HG03135 (cell line): ENCODE data around the gene KLK2.

ENCODE experiments used
- ATAC-seq: cut with Tn5 transposase; IDR thresholded peaks from one replicate; pipeline ENCODE4 v1.9.1; 2021; ENCODE audit warnings: mild to moderate bottlenecking, moderate library complexity; ENCODE audit not compliant: unreplicated experiment

KLK2 gene

DNA sequence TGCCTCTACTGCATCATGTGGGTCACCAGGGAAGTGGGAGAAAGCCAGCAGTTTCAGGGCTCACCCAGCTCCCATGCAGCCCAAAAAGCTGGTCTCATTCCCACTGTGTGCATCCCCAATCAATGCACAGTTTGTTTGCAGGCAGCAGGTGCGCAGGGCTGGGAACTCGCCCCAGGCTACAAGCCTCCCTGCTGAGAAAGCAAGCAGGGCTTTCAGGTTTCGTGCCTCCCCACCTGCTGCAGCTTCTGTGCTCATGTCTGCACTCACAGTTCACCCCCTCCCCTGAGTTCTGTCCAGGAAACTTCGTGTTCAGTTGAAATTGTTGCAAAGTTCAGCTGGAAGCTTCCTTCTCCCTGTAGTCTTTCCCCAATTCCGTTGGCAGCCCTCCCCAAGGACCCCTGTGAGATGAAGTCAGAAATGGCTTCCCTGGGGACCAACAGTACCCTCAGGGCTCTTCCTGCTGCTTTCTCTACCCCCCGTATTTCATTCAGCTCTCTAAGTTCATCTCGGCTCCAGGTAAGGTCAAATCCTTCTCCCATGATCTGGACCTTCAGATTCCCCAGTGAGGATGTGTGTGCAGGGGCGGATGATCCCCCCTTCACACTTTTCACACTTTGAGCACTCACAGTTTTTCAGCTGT is 28.8 kb upstream of the KLK2 start:
- ATAC-seq = no peak

DNA sequence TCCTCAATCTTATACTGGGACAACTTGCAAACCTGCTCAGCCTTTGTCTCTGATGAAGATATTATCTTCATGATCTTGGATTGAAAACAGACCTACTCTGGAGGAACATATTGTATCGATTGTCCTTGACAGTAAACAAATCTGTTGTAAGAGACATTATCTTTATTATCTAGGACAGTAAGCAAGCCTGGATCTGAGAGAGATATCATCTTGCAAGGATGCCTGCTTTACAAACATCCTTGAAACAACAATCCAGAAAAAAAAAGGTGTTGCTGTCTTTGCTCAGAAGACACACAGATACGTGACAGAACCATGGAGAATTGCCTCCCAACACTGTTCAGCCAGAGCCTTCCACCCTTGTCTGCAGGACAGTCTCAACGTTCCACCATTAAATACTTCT is 22.5 kb upstream of the KLK2 start:
- no peak for ATAC-seq

DNA sequence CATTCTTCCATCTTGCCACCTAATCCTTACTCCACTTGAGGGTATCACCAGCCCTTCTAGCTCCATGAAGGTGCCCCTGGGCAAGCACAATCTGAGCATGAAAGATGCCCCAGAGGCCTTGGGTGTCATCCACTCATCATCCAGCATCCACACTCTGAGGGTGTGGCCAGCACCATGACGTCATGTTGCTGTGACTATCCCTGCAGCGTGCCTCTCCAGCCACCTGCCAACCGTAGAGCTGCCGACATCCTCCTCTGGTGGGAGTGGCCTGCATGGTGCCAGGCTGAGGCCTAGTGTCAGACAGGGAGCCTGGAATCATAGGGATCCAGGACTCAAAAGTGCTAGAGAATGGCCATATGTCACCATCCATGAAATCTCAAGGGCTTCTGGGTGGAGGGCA is 21.6 kb upstream of the KLK2 start:
- ATAC-seq = no peak

DNA sequence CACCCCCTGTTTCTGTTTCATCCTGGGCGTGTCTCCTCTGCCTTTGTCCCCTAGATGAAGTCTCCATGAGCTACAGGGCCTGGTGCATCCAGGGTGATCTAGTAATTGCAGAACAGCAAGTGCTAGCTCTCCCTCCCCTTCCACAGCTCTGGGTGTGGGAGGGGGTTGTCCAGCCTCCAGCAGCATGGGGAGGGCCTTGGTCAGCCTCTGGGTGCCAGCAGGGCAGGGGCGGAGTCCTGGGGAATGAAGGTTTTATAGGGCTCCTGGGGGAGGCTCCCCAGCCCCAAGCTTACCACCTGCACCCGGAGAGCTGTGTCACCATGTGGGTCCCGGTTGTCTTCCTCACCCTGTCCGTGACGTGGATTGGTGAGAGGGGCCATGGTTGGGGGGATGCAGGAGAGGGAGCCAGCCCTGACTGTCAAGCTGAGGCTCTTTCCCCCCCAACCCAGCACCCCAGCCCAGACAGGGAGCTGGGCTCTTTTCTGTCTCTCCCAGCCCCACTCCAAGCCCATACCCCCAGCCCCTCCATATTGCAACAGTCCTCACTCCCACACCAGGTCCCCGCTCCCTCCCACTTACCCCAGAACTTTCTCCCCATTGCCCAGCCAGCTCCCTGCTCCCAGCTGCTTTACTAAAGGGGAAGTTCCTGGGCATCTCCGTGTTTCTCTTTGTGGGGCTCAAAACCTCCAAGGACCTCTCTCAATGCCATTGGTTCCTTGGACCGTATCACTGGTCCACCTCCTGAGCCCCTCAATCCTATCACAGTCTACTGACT is 18.4 kb upstream of the KLK2 start, which contains the start of gene KLK3:
Gene KLK3, plus strand, starts transcription at position 280 of the 775 bp plus-strand sequence. Its CDS starts 41 bp downstream, at position 321.
- ATAC-seq = no peak

- no peak for ATAC-seq
Measured at GRCh38 chr19:50857366-50857765, 15.9 kb upstream of the KLK2 start.

- no peak for ATAC-seq
Measured at GRCh38 chr19:50858886-50859285, 14.4 kb upstream of the KLK2 start.

DNA sequence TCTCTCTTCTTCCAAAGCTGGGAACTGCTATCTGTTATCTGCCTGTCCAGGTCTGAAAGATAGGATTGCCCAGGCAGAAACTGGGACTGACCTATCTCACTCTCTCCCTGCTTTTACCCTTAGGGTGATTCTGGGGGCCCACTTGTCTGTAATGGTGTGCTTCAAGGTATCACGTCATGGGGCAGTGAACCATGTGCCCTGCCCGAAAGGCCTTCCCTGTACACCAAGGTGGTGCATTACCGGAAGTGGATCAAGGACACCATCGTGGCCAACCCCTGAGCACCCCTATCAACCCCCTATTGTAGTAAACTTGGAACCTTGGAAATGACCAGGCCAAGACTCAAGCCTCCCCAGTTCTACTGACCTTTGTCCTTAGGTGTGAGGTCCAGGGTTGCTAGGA is 13.4 kb upstream of the KLK2 start:
- no peak for ATAC-seq

GRCh38 chr19:50861010-50861409 is 12.2 kb upstream of the KLK2 start:
- no peak for ATAC-seq

DNA sequence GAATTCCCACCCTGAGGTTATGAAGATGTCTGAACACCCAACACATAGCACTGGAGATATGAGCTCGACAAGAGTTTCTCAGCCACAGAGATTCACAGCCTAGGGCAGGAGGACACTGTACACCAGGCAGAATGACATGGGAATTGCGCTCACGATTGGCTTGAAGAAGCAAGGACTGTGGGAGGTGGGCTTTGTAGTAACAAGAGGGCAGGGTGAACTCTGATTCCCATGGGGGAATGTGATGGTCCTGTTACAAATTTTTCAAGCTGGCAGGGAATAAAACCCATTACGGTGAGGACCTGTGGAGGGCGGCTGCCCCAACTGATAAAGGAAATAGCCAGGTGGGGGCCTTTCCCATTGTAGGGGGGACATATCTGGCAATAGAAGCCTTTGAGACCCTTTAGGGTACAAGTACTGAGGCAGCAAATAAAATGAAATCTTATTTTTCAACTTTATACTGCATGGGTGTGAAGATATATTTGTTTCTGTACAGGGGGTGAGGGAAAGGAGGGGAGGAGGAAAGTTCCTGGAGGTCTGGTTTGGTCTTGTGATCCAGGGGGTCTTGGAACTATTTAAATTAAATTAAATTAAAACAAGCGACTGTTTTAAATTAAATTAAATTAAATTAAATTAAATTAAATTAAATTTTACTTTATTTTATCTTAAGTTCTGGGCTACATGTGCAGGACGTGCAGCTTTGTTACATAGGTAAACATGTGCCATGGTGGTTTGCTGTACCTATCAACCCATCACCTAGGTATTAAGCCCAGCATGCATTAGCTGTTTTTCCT is 11.5 kb upstream of the KLK2 start:
- no peak for ATAC-seq

- no peak for ATAC-seq
Measured at GRCh38 chr19:50869479-50869878, 3.8 kb upstream of the KLK2 start.

DNA sequence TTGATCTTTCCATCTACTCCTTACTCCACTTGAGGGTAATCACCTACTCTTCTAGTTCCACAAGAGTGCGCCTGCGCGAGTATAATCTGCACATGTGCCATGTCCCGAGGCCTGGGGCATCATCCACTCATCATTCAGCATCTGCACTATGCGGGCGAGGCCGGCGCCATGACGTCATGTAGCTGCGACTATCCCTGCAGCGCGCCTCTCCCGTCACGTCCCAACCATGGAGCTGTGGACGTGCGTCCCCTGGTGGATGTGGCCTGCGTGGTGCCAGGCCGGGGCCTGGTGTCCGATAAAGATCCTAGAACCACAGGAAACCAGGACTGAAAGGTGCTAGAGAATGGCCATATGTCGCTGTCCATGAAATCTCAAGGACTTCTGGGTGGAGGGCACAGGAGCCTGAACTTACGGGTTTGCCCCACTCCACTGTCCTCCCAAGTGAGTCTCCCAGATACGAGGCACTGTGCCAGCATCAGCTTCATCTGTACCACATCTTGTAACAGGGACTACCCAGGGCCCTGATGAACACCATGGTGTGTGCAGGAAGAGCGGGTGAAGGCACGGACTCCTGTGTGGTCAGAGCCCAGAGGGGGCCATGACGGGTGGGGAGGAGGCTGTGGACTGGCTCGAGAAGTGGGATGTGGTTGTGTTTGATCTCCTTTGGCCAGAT is 2.7 kb upstream of the KLK2 start:
- no peak for ATAC-seq

- ATAC-seq = no peak
Measured at GRCh38 chr19:50874211-50874610, 972 bp downstream of the KLK2 start.

DNA sequence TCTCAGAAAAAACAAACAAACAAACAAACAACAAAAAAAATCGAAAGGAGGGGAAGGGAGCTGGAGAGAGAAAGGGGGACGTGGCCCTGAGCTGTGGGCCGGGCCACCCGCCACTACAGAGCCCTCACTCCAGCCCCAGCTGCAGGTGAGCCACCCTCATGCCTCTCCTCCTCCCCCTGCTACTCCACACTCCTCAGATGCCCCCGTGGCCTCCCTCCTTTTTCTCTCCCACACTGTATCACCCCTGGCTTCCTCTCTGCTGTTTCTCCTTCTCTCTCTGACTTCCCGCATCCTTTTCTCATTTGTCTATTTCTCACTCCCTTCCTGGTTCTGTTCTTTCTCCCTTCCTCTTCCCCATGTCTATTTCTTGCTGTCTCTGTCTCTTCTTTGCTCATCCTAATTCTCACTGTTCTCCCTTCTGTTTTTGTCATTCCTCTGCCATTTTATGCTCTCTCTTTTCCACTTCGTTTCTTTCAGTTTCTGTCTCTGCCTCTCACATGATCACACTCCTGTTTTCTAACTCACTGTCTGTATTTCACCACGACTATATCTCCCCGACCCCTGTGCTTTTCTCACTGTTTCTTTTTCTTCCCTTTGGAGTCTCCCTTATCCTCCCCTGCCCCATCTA is 2.7 kb downstream of the KLK2 start:
- no peak for ATAC-seq

GRCh38 chr19:50876456-50876855 is 3.2 kb downstream of the KLK2 start:
- no peak for ATAC-seq

DNA sequence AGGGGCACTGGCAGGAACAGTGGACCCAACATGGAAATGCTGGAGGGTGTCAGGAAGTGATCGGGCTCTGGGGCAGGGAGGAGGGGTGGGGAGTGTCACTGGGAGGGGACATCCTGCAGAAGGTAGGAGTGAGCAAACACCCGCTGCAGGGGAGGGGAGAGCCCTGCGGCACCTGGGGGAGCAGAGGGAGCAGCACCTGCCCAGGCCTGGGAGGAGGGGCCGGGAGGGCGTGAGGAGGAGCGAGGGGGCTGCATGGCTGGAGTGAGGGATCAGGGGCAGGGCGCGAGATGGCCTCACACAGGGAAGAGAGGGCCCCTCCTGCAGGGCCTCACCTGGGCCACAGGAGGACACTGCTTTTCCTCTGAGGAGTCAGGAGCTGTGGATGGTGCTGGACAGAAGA is 4.1 kb downstream of the KLK2 start:
- ATAC-seq = no peak

- ATAC-seq = no peak
Measured at GRCh38 chr19:50878851-50879250, 5.6 kb downstream of the KLK2 start.

- ATAC-seq = no peak
Measured at GRCh38 chr19:50880241-50880640, 7.0 kb downstream of the KLK2 start.

GRCh38 chr19:50882188-50882587 is 8.9 kb downstream of the KLK2 start:
- no peak for ATAC-seq

DNA sequence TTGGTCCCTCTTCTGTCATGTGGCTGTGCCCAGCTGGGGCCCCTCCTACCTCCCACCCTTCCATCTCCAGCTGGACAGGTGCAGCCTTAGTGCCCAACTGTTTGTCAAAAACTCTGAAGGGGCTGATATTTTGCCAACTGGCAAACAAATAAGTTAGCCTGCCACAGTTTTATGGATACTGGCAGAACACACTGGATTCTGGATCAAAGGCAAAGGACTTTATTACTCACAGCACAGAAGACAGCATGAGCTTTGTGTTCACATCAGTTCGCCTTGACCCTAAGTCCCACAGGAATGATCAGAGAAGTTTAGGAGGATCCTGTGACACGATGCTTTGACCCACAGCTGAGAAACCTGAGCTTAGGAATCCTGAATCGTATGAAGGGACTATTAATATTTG is 16.4 kb downstream of the KLK2 start:
- ATAC-seq = no peak

- ATAC-seq = no peak
Measured at GRCh38 chr19:50890422-50891252, 17.4 kb downstream of the KLK2 start.
